NCI-H510A treated with DMSO at 0.1 percent for 48 hours (cell line): ENCODE data around the gene ZKSCAN3.
"Not testable (repeated sequence)": the region's sequence is repeated elsewhere in the genome, so short reads cannot be mapped to it uniquely, and the experiment has no call there.

ENCODE experiments used
- DNase-seq: peaks from one replicate; lab custom pipeline; 2025; lab: John Stamatoyannopoulos, UW

ZKSCAN3 gene

DNA sequence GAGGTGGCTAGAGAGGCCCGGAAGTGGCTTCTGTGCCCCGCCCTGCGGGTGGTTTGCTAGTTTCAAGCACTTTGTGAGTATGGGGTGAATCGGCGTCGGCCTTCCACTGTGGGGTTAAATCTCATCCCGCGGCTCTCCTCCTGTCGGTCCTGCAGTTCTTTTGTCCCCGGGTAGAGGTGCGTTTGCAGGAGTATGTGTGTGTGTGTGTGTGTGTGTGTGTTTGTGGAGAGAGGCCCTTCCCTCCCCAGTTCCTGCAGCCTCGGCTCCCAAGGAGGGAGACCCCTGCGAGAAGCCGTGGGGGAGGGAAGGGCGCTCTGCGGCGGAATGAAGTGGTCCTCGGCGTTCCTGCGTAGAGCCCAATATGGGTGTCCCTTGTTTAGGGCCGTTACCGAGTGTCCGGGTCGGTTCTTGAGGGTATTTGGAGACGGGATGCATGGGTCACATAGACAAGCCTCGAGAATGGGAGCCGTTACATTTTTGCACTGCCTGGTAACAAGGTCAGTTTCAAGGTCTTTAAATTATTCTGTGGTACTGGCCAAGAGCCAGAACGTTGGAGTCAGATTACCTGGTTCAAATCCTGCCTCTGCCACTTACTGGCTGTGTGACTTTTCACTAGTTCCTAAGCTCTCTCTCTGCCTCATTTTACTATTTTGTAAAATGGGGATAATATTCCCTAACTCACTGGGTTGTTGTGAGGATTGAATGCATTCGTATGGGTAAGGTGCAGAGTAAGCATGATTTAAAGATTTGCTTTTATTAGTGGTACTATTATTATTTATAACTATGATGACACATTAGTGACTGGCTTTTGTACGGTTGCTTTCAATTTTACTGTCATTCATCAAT, at the start of gene ZKSCAN3:
Gene ZKSCAN3, plus strand, starts transcription at position 56 of the 846 bp plus-strand sequence. CDS start 9,640 bp downstream, outside the sequence.
- peak; percentile 76 for DNase-seq

DNA sequence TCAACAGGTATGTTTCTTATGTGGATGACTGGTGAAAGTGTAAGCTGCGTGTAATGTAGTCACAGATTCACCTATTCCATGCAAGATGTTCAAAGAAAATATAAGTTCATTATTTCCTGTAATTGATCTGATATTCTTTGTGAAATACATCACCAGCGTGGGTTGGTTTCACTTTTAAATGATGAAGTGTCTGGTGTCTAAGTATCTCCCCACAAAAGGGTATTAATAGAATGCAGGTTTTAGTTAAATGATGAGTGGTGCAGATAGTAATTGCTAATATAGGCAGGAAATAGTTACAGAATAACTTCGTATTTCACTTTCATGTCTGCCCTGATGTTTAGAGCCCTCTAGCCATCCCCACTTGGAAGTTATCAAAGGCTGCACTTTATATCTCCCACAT, 46.2 kb upstream of the ZKSCAN3 start:
- no peak for DNase-seq

DNA sequence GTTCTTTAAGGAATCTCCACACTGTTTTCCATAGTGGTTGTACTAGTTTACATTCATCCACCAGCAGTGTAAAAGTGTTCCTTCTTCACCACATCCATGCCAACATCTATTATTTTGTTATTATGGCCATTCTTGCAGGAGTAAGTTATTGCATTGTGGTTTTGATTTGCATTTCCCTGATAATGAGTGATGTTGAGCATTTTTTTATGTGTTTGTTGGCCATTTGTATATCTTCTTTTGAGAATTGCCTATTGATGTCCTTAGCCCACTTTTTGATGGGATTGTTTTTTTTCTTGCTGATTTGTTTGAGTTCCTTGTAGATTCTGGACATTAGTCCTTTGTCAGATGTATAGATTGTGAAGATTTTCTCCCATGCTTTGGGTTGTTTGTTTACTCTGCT, 43.4 kb upstream of the ZKSCAN3 start:
- not testable (repeated sequence) for DNase-seq

DNA sequence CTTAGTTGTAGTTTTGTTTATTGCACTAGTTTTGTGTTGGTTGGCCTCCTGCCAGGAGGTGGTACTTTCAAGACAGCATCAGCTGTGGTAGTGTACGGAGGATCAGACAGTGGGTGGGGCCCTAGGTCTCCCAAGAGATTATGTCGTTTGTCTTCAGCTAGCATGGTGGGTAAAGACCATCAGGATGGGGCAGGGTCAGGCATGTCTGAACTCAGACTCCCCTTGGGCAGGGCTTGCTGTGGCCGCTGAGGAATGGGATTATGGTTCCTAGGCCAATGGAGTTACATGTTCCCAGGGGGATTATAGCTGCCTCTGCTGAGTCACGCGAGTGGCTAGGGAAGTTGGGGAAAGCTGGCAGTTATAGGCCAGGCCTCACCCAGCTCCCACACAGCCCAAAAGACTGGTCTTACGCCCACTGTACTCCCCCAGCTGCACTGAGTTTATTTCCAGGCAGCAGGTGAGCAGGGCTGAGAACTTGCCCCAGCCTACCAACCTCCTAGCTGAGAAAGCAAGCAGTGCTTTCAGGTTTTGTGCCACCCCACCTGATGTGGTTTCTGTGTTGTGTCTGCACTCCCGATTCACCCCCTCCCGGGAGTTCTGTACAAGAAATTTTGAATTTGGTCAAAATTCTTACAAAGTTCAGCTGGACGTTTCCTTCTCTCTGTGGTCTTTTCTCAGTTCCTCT, 38.5 kb upstream of the ZKSCAN3 start:
- no peak for DNase-seq

DNA sequence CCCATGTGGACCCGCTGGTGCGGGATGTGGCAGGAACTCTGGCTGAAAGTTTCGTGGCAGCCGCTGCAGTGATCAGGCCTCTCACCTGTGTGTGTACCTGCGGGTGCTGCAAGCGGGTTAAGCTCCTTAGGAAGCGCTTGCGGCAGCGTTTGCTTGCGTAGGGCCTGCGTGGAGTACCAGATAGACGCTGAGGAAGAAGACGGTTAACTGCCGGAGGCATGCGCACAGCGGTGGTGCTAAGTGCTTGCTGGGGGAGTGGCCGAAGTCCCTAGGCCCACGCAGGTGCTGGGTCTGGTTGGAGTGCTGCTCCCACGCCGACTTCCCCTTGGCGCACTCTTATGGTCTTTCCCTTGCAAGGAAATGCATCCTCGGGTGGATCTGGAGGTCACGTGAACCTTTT, 36.8 kb upstream of the ZKSCAN3 start:
- no peak for DNase-seq

DNA sequence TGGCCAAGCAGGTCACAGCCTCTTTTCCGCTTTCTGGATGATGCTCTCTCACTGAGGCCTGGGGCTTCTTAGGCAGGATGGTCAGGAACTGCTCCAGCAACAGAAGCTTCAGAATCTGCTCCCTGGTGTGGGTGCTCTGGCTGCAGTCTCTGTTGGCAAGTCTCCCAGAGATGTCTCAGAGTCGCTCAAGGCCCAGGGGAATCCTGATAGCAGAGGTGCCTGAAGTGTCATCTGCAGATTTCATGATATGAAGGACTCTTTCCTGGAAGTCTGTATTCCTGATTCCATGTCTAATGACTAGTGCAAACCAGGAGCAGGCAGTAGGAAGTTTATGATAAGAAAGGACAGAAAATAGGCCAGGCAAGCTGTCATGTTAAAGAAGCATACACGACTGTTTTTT, 34.1 kb upstream of the ZKSCAN3 start:
- no peak for DNase-seq

DNA sequence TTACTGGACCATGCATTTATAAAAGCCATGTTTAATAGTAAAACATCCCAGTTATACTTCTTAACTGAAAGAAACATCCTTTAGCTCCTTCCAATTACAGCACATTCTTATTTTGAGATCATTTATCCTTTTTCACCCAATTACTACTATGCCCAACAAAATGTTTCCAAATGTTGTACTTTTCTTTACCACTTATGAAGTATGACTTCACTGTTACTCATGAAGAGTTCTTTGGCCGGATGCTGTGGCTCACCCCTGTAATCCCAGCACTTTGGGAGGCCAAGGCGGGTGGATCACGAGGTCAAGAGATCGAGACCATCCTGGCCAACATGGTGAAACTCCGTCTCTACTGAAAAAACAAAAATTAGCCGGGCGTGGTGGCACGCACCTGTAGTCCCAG, 31.9 kb upstream of the ZKSCAN3 start:
- DNase-seq, result not testable (repeated sequence)

DNA sequence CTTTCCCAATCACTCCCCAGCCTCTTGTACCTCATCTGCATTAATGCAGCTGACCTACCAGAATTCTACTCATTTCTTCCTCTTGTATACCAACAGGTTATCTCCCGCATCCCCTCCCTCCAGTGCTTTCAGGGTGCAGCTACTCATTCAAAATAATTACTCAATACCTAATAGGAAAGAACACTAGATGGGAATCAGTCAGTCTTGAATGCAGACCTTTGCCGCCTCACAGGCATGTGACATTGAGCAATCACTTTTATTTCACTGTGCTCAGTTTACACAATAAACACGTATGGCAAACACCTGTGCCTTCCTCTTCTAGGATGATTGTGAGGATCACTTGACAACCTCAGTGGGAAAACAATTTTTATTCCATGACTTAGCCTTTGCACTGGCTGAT, 27.1 kb upstream of the ZKSCAN3 start:
- DNase-seq, result peak; percentile 5

DNA sequence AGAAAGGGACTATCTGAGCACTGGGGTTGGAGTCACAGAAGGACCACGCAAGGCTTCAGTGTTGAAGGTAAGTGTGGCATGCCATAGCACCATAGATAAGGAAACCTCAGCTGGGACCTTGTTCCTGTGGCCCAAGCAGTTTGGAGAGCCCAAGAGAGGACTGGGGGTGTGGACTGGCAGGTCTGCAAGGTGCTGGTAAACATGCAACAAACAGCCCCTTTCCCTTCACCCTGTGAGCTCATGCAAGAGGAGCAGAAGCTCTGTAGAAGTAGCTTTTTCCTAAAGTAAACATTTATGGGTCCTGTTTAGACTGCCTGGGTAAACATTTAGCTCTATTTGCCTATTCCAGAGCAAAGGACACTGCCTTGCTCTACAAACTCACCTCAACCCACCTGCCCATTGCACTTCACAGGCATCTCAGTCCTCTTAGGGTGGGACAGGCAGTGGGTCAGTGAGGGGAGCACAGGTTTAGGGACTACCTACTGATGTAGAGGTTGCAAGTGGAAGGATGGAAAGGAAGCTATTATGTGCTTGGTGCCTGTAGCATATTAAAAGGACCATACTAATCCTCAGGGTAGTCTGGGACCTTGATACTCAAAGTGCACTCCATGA, 25.8 kb upstream of the ZKSCAN3 start:
- DNase-seq, result no peak

DNA sequence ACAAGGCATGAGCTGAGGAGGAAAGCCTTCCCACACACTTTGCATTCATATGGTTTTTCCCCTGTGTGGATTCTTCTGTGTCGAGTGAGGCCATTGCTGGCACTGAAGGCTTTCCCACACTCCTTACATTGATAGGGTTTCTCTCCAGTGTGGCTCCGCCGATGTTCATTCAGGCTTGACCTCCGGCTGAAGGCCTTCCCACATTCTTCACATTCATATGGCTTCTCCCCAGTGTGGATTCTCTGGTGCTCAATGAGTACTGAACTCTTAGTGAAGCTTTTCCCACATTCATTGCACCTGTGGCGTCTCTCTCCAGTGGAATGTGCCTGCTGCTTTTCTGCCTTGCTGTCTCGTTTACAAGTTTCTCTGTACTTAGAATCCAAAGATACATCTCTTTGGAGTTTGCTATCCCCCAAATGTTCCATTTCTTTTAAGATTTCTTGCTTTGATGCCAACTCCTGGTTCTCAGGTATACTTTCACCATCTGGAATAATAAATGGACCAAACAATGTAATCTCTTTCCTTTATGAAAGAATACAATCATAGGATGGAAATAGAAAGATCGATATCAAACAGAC, 23.3 kb upstream of the ZKSCAN3 start:
- DNase-seq, result no peak

DNA sequence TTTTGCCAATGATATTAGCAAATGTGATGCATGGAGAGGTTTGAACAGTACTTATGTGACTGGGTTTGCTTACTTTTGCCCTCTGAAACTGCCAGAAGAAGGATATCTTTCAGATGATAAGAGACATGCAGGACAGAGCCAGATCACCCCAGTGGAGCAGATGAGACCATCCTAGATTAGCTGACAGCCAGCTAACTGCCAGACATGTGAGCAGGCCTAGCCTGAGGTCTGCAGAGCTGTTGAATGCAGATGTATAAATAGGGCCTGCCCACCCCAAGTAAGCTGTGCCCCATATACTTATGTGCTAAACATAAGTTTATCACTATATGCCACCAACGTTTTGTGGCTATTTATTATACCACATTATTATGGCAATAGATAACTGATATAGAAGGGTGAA, 19.7 kb upstream of the ZKSCAN3 start:
- DNase-seq, result no peak

DNA sequence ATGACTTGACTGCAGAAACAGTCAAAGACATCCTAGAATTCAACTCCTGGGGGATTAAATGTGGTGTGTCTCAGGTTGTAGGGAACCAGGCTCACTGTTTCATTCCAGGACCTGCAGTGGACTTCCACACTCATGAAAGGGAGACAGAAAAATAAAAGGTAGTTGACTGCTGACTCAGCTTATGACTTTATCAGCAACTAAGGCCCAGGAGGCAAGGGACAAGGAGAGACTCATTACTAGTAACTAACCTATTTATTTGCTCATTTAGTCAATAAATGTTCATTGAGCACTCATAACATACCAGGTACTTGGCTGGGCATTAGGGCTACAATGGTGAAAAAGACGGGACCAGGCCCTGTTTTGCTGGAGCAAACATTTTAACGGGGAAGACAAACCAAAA, 16.7 kb upstream of the ZKSCAN3 start:
- no peak for DNase-seq

DNA sequence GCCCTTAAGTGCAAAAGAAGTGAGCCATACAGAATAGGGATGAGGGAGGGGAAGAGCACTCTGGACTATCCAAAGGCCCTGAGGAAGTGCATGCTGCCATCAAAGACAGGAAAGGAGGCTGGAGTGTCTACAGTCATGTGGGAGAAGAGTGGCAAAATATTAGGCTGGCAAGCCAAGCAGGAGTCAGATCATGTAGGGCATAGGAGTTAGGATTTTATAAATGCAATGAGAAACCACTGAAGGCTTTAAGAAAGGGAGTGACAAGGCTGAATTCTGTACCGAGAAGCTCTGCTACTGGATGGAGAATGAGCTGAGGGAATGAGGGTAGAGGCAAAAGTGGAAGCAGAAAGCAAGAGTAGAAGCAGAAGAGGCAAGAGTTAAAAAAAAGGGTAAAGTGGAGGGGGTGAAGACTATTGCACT, 16.1 kb upstream of the ZKSCAN3 start:
- no peak for DNase-seq

DNA sequence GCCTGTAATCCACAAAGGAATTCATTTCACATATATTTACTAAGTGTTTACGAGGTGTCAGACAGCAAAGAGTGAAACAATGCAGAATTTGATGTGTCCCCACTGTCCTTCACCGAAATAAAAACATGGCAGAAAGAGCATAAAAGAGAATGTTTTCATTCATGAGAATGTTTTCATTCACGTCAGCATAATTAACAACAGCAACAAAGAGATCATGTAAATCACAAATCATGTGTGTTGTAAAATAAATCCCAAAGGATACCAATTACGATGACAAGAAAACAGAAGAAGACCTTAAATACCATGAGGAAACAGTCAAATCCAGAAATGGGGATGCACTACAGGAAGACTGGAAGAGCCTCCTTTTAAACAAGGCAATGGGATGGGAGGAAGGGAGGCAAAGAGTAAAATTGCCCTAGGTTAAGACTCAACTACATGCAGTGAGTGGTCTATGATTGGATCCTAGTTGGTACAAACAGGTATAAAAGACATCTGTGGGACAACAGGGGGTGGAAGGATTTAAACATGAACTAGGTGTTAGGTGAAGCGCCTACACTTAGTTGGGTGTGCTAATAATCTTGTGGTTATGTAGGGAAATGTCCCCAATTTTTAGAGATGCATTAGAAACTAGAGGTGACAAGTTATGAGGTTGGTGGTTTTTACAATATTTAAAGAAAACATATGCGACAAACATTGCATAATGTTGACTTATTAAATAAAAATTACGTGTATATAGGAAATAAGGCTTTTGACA, 15.3 kb upstream of the ZKSCAN3 start:
- DNase-seq, result no peak

DNA sequence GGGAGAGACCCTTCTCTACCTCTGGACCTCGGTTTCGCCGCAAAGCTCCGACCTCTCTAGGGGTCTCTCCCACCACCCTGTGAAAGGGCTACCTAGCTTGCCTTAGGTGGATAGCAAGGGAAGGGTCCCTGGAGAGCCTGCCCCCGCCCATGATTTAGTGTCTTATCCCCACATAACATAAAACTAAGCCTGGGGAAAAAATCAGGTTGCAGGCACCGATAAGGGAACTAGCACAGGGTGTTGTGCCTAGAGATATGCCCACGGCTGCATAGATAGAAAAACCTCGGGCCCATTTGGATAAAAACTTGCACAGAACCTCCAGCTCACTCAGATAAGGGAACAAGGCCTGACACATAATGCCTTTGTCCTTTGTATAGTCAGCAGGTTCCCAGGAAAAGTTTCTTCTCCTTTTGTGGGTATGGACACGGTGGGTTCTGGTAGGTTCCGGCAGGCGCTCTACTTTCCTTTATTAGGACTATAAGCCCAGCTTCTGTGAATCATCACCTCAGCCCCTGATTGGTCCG, 14.6 kb upstream of the ZKSCAN3 start:
- DNase-seq, result no peak

DNA sequence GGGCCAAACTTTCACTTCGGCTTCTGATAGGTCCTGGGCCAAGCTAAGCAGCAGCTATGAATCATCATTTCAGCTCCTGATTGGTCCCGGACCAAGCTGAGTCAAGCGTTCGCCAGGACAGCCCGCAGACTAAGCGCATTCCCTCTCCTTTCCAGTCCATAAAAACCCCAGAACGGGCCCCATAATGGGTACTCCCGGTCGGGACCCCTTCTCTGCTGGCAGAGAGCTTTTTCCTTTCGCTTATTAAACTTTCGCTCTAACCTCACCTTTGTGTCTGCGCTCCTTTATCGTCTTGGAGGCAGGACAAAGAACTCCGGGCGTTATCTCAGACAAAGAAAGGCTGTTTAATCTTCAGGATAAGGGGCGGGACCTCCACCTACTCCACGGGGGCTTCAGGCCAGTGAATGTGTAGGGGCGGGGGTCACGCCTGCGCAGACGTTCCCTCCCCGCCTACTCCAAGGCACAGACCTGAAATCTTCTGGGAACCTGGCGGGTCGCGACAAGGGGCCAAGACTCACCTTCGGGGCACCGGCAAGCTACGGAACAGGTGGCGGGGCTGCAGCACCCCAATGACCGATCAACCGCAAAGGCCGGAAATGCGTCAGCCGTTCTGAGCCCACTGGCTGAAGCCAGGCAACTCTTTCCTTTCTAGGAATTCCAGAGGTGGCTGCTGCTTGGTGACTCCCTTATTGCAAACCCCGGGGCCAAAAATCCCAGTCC, 14.0 kb upstream of the ZKSCAN3 start, which contains the start of gene ZSCAN31:
Gene ZSCAN31, minus strand, starts transcription at position 585 of the 720 bp plus-strand sequence. CDS start 6,465 bp downstream, outside the sequence.
- no peak for DNase-seq

DNA sequence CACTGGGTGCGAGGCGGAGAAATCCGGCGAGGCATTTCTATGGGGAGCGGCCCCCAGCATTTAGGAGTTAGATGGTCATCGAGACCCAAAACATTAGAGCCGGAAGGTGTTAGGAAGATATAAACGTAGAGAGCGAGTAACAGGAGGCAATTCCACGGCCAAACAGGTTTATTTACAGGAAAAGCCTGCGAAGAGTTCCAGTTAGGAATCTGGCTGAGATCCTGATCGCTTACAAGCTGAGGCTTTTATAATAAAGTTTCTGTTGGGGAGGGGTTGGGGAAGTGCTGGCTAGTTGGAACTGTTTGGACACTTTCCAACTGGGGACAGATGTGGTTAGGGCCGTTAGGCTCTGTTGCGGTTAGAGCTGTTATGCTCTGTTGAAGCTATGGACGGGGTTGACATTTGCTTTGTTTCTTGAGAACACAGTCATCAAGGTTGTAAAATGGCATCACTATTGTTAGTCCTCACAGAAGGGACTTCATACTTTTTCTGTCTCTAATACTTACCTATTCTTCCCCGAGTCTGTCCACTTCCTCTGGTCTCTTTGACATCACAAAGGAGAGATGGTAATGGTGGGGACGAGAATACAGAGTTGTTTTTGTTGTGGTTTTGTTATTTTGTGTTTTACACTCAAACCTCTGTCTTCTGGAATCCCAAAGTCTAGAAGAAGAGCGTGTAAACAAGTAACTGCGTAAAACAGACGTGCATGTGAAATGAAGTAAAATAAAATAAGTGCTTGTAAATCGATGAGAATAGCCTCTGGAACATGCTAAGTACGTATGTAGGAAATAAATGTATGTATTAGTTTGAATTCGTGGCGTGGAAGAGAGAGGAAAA, 13.2 kb upstream of the ZKSCAN3 start:
- peak; percentile 14 for DNase-seq

DNA sequence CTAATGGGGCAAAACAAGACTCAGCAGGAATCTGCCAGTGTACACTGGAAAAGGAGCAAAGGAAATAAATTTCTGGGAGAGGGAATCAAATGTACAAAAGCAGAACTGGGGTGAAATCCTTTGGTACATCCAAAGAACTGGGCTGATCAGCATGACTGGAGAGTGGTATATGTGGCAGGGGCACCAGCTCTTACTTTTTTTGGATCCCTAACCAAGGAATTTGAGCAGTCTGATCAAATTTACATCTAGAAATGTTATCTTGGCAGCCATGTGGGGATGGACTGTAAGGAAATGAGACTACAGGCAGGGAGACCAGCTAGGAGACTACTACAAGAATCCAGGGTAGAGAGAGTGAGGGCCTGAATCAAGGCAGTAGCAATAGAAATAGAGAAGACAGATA, 12.6 kb upstream of the ZKSCAN3 start:
- no peak for DNase-seq

DNA sequence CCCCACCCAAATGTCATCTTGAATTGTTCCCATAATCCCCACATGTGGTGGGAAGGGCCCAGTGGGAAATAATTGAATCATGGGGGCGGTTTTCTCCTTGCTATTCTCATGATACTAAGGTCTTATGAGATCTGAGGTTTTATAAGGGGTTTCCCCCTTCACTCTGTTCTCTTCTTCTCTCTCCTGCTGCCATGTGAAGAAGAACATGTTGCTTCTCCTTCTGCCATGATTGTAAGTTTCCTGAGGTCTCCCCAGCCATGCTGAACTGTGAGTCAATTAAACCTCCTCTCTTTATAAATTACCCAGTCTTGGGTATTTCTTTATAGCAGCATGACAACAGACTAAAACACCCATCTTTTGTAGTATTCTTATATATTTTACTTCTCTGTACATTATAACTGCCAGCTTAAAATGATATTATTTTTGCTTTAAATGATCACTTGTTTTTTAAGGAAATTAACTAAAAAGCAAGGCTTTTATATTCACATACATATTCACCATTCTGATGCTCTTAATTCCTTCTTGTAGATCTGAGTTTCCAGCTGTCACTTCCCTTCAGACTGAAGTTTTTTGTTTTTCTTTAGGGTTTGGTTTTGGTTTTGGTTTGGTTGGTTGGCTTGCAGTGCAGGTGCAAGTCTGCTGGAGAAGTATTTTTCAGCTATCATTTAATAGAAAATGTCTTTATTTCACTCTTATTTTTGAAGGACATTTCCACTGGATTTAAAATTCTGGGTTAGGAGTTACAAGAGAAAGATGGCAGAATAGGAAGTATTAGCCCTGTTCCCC, 9.2 kb upstream of the ZKSCAN3 start:
- DNase-seq, result no peak
